ENCODE measurements around the gene ITGA11.

Gene ITGA11

DNA sequence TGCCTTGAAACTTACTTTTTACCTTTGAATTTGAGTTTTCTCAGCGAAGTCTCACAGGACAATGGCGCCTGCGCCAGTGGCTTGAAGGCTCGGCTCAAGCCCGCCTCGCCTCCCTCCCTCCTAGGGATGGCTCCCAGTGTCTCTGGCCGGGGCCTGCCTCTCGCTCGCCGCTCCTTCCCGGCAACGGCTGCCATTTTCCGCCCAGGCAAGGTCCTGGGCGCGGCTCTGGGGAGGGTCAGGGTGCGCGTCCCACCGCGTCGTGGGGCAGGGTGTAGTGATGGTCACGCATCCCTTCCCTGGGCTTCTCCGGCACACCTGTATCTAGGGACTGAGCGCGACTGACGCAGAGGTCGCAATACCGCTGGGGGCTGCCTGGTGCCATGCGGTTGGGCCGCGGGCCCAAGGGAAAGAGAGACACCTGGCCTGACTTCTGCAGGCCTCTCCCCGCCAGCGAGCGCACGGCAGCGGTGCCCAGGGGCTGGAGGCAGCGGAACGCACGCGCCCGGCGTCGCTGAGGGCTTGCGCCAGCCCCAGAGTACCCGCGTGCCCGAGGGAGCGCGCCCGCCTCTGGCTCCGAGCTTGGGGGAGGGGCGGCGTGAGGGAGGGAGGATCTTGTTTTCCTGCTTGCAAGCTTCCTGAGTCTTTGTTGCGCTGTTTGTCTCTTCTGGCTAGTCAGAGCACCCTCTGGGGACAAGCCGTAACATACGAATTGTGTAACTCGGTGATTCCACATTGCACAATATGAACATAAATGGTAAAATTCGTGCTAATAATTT lies 175.1 kb downstream of the ITGA11 start:
- peak; percentile 96 for DNase-seq

- DNase-seq = peak; percentile 91
These were observed 178.9 kb downstream of the ITGA11 start for GRCh38 chr15:68252925-68253534.

- DNase-seq = no peak
These were observed 182.8 kb downstream of the ITGA11 start for GRCh38 chr15:68249058-68249713.
